Measurements from ENCODE around the gene CELA1. TPM values are rescaled to one million over a fixed set of nuclear protein-coding genes. Genes with fewer than 3 reads are reported as not detected.

The CELA1 gene
- total and polyA plus RNA-seq, 2 experiments from 2014 or later = not detected

GRCh38 chr12:51362747-51363342 lies 16.4 kb upstream of the CELA1 start:
- Histone ChIP-seq H3K4me3 (no peak overlapping the region), H3K36me3 (ENCODE audit: low read depth) (no peaks in the 10 kb centered on the region), H3K4me2 (ENCODE audit: unreplicated experiment) (no peak overlapping the region), H3F3A (ENCODE audit: insufficient read depth) (no peaks in the 10 kb centered on the region), H4K20me1 (ENCODE audit: insufficient read depth) (no peaks in the 10 kb centered on the region), H2AFZ (no peak overlapping the region), H3K9ac (no peak overlapping the region), H3K27ac (no peak overlapping the region), H3K27me3 (replicated peaks; ENCODE audit: insufficient read depth) (no peaks in the 10 kb centered on the region), H3K4me1 (ENCODE audit: insufficient read depth) (no peaks in the 10 kb centered on the region), H3K9me3 (ENCODE audit: low read depth) (no peaks in the 10 kb centered on the region), H3K9me2 (ENCODE audit: insufficient read depth) (no peaks in the 10 kb centered on the region), H3K79me2 (ENCODE audit: insufficient read depth) (no peaks in the 10 kb centered on the region)
- 79 to 81% methylated on average over 2 of the region's 2 CpGs for WGBS, 2 experiments (ENCODE audit: low coverage in 1 of 2, low lambda C conversion rate in 2 of 2, missing lambda C conversion rate in 2 of 2)
- DNase-seq = no peak
- no peak for TF ChIP-seq EZH2 (IDR thresholded peaks at IDR 0.05; ENCODE audit: insufficient read depth, poor library complexity, severe bottlenecking)
- TF ChIP-seq EZH2phosphoT487 (IDR thresholded peaks at IDR 0.05; ENCODE audit: insufficient read depth, low read depth) = no peak
- in situ Hi-C loops (cut with MboI) = no loop called here

- no peaks in the 10 kb centered on the region for H4K20me1 ChIP-seq (ENCODE audit: insufficient read depth)
- H3K4me2 ChIP-seq (ENCODE audit: unreplicated experiment) = no peak overlapping the region
- H3K9me2 ChIP-seq (ENCODE audit: insufficient read depth) = no peaks in the 10 kb centered on the region
- no peaks in the 10 kb centered on the region for H3K36me3 ChIP-seq (ENCODE audit: low read depth)
- H3K9me3 ChIP-seq (ENCODE audit: low read depth) = no peaks in the 10 kb centered on the region
- H3K4me1 ChIP-seq (ENCODE audit: insufficient read depth) = no peaks in the 10 kb centered on the region
- no peak for DNase-seq
- WGBS, 2 experiments (ENCODE audit: low coverage in 1 of 2, low lambda C conversion rate in 2 of 2, missing lambda C conversion rate in 2 of 2) = 76 to 85% methylated on average over 6 of the region's 6 CpGs
- in situ Hi-C loops (cut with MboI) = no loop called here
- H3K79me2 ChIP-seq (ENCODE audit: insufficient read depth) = no peaks in the 10 kb centered on the region
- H3K9ac ChIP-seq = no peak overlapping the region
- no peak for TF ChIP-seq EZH2phosphoT487 (IDR thresholded peaks at IDR 0.05; ENCODE audit: insufficient read depth, low read depth)
- no peak for TF ChIP-seq EZH2 (IDR thresholded peaks at IDR 0.05; ENCODE audit: insufficient read depth, poor library complexity, severe bottlenecking)
- H3K27me3 ChIP-seq (replicated peaks; ENCODE audit: insufficient read depth) = no peaks in the 10 kb centered on the region
- no peaks in the 10 kb centered on the region for H3F3A ChIP-seq (ENCODE audit: insufficient read depth)
- H2AFZ ChIP-seq = no peak overlapping the region
- no peak overlapping the region for H3K4me3 ChIP-seq
- no peak overlapping the region for H3K27ac ChIP-seq
Measured at GRCh38 chr12:51362307-51362706, 15.8 kb upstream of the CELA1 start.

- 82 to 84% methylated on average over 8 of the region's 8 CpGs for WGBS, 2 experiments (ENCODE audit: low coverage in 1 of 2, low lambda C conversion rate in 2 of 2, missing lambda C conversion rate in 2 of 2)
- Histone ChIP-seq H4K20me1 (ENCODE audit: insufficient read depth) (no peaks in the 10 kb centered on the region), H3K79me2 (ENCODE audit: insufficient read depth) (no peaks in the 10 kb centered on the region), H3K9ac (no peak overlapping the region), H3K9me2 (ENCODE audit: insufficient read depth) (no peaks in the 10 kb centered on the region), H3K27me3 (replicated peaks; ENCODE audit: insufficient read depth) (no peaks in the 10 kb centered on the region), H2AFZ (no peak overlapping the region), H3F3A (ENCODE audit: insufficient read depth) (no peaks in the 10 kb centered on the region), H3K36me3 (ENCODE audit: low read depth) (no peaks in the 10 kb centered on the region), H3K27ac (no peak overlapping the region), H3K9me3 (ENCODE audit: low read depth) (no peaks in the 10 kb centered on the region), H3K4me2 (ENCODE audit: unreplicated experiment) (no peak overlapping the region), H3K4me3 (no peak overlapping the region), H3K4me1 (ENCODE audit: insufficient read depth) (no peaks in the 10 kb centered on the region)
- TF ChIP-seq EZH2phosphoT487 (IDR thresholded peaks at IDR 0.05; ENCODE audit: insufficient read depth, low read depth) = no peak
- in situ Hi-C loops (cut with MboI) = no loop called here
- DNase-seq = no peak
Measured at GRCh38 chr12:51361161-51362016, 14.9 kb upstream of the CELA1 start.

GRCh38 chr12:51360315-51360714 lies 13.8 kb upstream of the CELA1 start:
- no peaks in the 10 kb centered on the region for H4K20me1 ChIP-seq (ENCODE audit: insufficient read depth)
- no peak overlapping the region for H3K9ac ChIP-seq
- WGBS, 2 experiments (ENCODE audit: low coverage in 1 of 2, low lambda C conversion rate in 2 of 2, missing lambda C conversion rate in 2 of 2) = 91 to 100% methylated on average over 2 of the region's 2 CpGs
- H3K9me3 ChIP-seq (ENCODE audit: low read depth) = no peaks in the 10 kb centered on the region
- no peak overlapping the region for H2AFZ ChIP-seq
- H3K4me2 ChIP-seq (ENCODE audit: unreplicated experiment) = no peak overlapping the region
- H3K27me3 ChIP-seq (replicated peaks; ENCODE audit: insufficient read depth) = no peaks in the 10 kb centered on the region
- H3K4me3 ChIP-seq = no peak overlapping the region
- in situ Hi-C loops (cut with MboI) = no loop called here
- no peak overlapping the region for H3K27ac ChIP-seq
- H3K4me1 ChIP-seq (ENCODE audit: insufficient read depth) = no peaks in the 10 kb centered on the region
- no peaks in the 10 kb centered on the region for H3K9me2 ChIP-seq (ENCODE audit: insufficient read depth)
- H3K36me3 ChIP-seq (ENCODE audit: low read depth) = no peaks in the 10 kb centered on the region
- DNase-seq = no peak
- no peaks in the 10 kb centered on the region for H3F3A ChIP-seq (ENCODE audit: insufficient read depth)
- H3K79me2 ChIP-seq (ENCODE audit: insufficient read depth) = no peaks in the 10 kb centered on the region
- no peak for TF ChIP-seq EZH2 (IDR thresholded peaks at IDR 0.05; ENCODE audit: insufficient read depth, poor library complexity, severe bottlenecking)
- no peak for TF ChIP-seq EZH2phosphoT487 (IDR thresholded peaks at IDR 0.05; ENCODE audit: insufficient read depth, low read depth)
